Fibroblast of villous mesenchyme (primary cell): Measurements from ENCODE around the gene GYG2. TPM values are rescaled to one million over a fixed set of nuclear protein-coding genes. Genes with fewer than 3 reads are reported as not detected.
"Not testable (repeated sequence)": the region's sequence is repeated elsewhere in the genome, so short reads cannot be mapped to it uniquely, and the experiment has no call there.

Experiments
- DNase-seq: peaks from one replicate; pipeline ENCODE4 v3.0.0-alpha.2; 2010; ENCODE audit warnings: low read depth
- H3K4me3 ChIP-seq: 2 replicates; pipeline ENCODE4 v1.5.1; 2011; ENCODE audit warnings: low read depth, mild to moderate bottlenecking, low read length
- total RNA-seq: library from RNA; depleted of rRNA; stranded (reverse); fragments of >200 nt; gene quantifications from 2 replicates; pipeline ENCODE4 v1.2.3, GENCODE V29; 2012
- TF ChIP-seq, protein P1 (sequence below): IDR thresholded peaks from 2 replicates; pipeline ENCODE4 v1.5.1; 2012; ENCODE audit warnings: low read depth, mild to moderate bottlenecking, low read length; ENCODE audit not compliant: insufficient read depth

Gene GYG2
- 3.5 and 3.9 TPM in 2 replicates for total RNA-seq

DNA sequence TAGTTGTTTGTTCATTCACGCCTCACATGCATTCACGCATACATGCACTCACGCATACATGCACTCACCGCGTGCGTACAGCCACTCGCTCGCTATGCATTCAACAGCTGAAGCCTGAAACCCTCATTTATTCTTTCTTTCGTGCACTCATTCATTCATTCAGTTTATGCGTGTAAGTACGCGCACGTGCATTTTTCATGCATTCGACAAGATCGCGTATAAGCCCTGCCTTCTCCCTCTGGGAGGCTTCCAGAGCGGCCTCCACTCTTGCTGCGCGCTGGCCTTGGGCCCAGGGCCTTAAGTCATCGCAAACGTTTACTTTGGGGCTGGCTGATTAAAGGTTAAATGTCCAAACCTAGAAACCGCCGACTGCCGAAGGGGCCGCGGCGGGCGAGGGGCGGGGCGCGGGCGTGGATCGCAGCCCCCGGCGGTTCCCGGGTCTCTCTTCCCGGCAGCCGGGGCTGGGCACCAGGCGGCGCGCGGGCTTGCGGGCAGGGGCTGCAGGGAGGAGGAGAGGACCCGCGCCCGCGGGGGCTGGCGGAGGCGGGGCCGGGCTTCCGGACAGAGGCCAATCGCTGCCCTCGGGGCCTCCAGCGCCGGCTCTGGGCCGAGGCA is at the start of gene GYG2:
GYG2 (plus strand) TSS at position 587 of the 615 bp plus-strand sequence. CDS start 1,259 bp downstream, outside the sequence.
- DNase-seq: peak; percentile 59
- TF ChIP-seq, protein P1, sequence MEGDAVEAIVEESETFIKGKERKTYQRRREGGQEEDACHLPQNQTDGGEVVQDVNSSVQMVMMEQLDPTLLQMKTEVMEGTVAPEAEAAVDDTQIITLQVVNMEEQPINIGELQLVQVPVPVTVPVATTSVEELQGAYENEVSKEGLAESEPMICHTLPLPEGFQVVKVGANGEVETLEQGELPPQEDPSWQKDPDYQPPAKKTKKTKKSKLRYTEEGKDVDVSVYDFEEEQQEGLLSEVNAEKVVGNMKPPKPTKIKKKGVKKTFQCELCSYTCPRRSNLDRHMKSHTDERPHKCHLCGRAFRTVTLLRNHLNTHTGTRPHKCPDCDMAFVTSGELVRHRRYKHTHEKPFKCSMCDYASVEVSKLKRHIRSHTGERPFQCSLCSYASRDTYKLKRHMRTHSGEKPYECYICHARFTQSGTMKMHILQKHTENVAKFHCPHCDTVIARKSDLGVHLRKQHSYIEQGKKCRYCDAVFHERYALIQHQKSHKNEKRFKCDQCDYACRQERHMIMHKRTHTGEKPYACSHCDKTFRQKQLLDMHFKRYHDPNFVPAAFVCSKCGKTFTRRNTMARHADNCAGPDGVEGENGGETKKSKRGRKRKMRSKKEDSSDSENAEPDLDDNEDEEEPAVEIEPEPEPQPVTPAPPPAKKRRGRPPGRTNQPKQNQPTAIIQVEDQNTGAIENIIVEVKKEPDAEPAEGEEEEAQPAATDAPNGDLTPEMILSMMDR: no peak
- peak within 1 kb of the TSS; percentile 59 for H3K4me3 ChIP-seq

- not testable (repeated sequence) for DNase-seq, H3K4me3 ChIP-seq
Measured at GRCh38 chrX:2780472-2781225, 48.1 kb upstream of the GYG2 start.

DNA sequence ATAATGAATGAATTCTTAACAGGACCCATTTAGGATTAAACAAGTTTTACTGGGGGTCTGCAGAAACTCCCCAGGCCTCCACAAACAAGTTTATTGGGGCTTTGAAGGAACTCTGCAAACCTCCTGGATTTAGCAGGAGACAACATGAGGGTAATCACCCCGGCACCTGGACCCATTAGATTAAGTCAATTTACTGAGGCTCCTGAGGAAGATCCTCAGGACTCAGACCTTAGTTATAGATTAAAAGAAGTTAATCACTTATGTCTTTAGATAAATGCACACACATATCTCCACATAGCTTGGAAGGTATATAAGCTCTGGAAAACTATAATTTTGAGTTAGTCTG is 47.5 kb upstream of the GYG2 start:
- no peak for DNase-seq
- no peak overlapping the region for H3K4me3 ChIP-seq
- TF ChIP-seq, protein P1: no peak

- no peak for DNase-seq
- TF ChIP-seq, protein P1: no peak
- H3K4me3 ChIP-seq: no peak overlapping the region
Measured at GRCh38 chrX:2781698-2782097, 47.0 kb upstream of the GYG2 start.

GRCh38 chrX:2782171-2782570 is 46.6 kb upstream of the GYG2 start:
- no peak for DNase-seq
- H3K4me3 ChIP-seq: no peak overlapping the region
- TF ChIP-seq, protein P1: no peak

DNA sequence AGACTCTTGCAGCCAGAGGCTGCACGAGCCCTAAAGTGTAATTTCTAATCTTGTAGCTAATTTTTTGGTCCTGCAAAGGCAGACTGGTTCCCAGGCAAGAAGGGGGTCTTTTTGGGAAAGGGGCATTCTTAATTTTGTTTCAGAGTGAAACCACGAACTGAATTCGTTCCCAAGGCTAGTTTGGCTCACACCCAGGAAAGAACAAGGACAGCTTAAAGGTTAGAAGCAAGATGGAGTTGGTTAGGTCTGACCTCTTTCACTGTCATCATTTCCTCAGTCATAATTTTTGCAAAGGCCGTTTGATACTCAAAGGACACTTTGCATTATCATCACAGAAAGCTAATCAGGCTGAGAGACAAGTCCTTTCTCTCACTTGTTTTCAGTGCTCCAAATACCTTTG is 46.0 kb upstream of the GYG2 start:
- DNase-seq: no peak
- H3K4me3 ChIP-seq: no peak overlapping the region
- TF ChIP-seq, protein P1: no peak

- DNase-seq: no peak
- TF ChIP-seq, protein P1: no peak
- H3K4me3 ChIP-seq: no peak overlapping the region
Measured at GRCh38 chrX:2784026-2784425, 44.7 kb upstream of the GYG2 start.
